ENCODE results near the gene RMP24. TPM values are rescaled to one million over a fixed set of nuclear protein-coding genes. Genes with fewer than 3 reads are reported as not detected.
"Not testable (repeated sequence)": the region's sequence is repeated elsewhere in the genome, so short reads cannot be mapped to it uniquely, and the experiment has no call there.

Gene RMP24

GRCh38 chr18:36020174-36020711 is 47.8 kb downstream of the RMP24 start:
- H3K4me3 ChIP-seq (ENCODE audit: low read depth, low read length): no peak overlapping the region
- DNase-seq (ENCODE audit: low read depth): no peak
- no peak for TF ChIP-seq CTCF (conservative IDR thresholded peaks at IDR 0.05; ENCODE audit: low read depth, low read length)

GRCh38 chr18:36023336-36023735 is 50.9 kb downstream of the RMP24 start:
- no peak for DNase-seq (ENCODE audit: low read depth)
- no peak overlapping the region for H3K4me3 ChIP-seq (ENCODE audit: low read depth, low read length)
- TF ChIP-seq CTCF (conservative IDR thresholded peaks at IDR 0.05; ENCODE audit: low read depth, low read length): no peak

DNA sequence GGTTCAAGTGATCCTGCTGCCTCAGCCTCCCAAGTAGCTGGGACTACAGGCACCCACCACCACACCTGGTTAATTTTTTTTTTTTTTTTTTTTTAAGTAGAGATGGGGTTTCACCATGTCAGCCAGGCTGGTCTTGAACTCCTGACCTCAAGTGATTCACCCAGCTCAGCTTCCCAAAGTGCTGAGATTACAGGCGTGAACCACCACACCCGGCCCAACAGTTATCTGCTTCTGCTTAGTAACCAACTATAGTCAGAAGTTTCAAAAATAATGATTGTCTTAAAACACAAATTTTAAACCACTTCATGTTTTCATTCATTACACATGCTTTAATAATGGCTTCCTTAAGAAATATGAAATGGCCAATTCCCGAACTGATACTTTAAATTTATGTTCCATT is 51.8 kb downstream of the RMP24 start:
- not testable (repeated sequence) for DNase-seq (ENCODE audit: low read depth); H3K4me3 ChIP-seq (ENCODE audit: low read depth, low read length)

GRCh38 chr18:36025025-36025424 is 52.5 kb downstream of the RMP24 start:
- DNase-seq (ENCODE audit: low read depth): no peak
- no peak overlapping the region for H3K4me3 ChIP-seq (ENCODE audit: low read depth, low read length)
- TF ChIP-seq CTCF (conservative IDR thresholded peaks at IDR 0.05; ENCODE audit: low read depth, low read length): no peak

- no peak for TF ChIP-seq CTCF (conservative IDR thresholded peaks at IDR 0.05; ENCODE audit: low read depth, low read length)
- no peak for DNase-seq (ENCODE audit: low read depth)
- H3K4me3 ChIP-seq (ENCODE audit: low read depth, low read length): no peak overlapping the region
These were observed 56.4 kb downstream of the RMP24 start for GRCh38 chr18:36028859-36029258.

Other genes starting within 250 kb of the RMP24 start
- gene RPRD1A, start 94.9 kb downstream of the RMP24 start, total RNA-seq: 41.3 and 45.4 TPM in 2 replicates
- gene SLC39A6, start 156.7 kb downstream of the RMP24 start, total RNA-seq: 66.8 and 83.7 TPM in 2 replicates
- 45.1 and 46.1 TPM in 2 replicates for gene ELP2, start 157.2 kb downstream of the RMP24 start, total RNA-seq
- 5.7 and 14.8 TPM in 2 replicates for gene MOCOS, start 214.8 kb downstream of the RMP24 start, total RNA-seq